Measurements from ENCODE around the gene ALDH5A1.

The ALDH5A1 gene

DNA sequence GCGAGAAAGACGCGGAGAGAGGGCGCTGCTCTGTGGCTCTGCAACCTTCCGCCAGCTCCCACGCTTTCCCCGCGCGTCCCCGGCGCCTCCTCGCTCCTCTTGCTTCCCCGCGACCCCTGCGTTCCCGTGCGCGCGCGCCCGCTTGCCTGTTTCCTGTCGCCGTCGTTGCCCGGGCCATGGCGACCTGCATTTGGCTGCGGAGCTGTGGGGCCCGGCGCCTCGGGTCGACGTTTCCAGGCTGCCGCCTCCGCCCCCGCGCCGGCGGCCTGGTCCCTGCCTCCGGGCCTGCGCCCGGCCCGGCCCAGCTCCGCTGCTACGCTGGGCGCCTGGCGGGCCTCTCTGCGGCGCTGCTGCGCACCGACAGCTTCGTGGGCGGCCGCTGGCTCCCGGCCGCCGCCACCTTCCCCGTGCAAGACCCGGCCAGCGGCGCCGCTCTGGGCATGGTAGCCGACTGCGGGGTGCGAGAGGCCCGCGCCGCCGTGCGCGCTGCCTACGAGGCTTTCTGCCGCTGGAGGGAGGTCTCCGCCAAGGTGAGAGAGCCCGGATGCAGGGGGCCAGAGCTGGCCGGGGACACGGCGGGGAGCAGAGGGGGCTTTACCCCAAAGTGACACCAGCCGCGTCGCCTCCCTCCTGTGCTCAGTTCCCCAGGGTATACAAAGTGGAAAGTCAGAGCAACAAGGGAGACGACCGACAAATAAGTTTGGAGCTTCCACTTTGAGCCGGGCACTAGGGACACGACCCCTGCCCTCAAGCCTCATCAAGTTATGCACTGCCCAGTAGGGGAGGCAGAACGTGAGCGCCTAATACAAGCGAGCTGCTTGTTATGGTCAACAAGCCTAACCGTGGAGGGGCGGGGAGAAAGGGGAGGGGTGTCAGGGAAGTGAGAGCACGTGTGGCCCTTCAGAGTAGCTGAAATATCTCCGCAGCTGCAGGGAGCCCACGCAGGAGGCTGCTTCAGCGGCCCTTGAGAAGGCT lies at the start of gene ALDH5A1:
Gene ALDH5A1, plus strand, starts transcription at position 149 of the 975 bp plus-strand sequence. Its CDS starts 28 bp downstream, at position 177.
- DNase-seq (ENCODE audit: low read depth) = peak; percentile 52

DNA sequence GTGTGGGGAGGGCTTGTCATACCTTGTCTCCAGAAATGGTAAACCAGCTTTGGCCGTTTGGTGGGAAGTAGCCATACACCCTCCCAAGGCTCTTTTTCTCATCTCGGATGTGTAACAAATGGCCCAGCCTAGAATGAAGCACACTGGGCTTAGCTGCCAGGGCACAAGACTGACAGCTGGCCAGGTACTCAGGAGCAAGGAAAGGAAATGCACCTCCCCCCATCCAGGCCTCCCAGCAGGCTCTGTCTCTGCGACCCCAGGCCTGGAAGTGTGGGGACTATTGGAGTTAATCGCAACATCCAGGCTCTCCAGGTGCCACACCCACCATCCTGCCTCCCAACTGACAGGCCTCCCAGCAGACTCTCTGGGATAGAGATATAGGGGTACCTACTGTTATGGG lies 49.1 kb upstream of the ALDH5A1 start:
- no peak for DNase-seq (ENCODE audit: low read depth)

DNA sequence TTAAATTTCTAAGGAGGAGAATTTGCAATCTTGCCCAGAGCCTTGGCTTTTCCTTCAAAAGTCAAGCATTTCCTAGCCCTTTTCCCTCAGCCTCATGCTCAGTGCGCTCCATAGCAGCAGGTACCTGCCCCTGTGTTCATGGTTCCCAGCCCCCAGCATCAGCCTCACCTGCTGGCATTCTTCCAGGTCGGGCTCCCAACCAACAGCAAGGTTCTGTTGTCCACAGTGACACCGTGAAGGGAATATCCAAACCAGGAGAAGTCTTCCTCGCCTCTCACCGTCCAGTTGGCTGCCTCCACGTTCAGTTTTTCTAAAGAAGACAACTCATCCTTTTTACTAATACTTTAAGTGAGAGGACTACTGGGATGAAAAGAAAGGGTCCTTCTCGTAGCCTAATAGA lies 48.1 kb upstream of the ALDH5A1 start:
- no peak for DNase-seq (ENCODE audit: low read depth)

DNA sequence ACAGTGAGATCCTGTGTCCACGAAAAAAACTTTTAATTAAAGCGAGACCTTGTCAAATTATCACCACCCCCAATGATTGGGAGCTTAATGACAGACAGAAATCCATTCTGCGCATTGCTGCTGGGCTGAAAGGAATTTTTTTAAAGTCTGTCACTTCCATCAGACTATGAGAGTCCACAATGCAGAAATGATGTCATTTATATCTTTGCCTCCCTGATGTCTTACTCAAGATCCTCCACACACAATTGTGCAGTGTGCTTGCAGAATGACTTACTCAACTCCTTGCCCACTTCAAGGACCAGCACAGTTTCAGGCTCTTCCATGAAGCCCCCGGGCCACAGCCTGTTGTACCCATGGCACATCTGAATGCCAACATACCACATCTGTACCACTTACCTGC lies 46.4 kb upstream of the ALDH5A1 start:
- no peak for DNase-seq (ENCODE audit: low read depth)

DNA sequence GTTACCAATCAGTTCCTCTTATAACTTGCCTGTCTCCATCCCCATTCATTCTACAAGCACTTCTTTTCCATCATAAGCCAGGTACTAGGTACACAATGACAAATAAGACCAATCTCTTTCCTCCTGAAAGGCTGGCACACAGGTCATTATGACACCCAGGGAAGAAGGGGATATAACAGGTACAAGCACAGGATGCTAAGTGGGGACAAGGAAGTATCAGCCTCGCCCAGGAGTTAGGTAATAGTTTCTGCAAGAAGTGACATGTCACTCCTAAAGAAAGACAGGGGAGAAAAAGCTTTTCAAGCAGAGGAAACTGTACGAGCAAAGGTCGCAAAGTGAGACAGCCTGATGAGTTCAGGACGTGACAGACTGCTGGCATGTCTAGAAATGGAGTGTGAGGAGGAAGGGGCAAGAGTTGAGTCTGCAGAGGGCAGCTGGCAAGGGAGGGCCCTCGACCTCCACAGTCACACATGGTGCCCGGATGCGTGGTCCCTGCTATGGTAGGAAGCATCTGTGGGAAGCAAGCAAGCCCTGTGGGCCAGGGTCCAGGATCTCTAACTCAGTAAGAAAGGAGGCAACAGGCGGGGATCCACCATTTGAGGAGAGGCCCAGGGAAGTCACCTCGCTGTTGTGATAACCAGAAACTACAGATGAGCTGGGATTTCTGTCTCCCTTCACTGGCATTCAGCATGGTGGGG lies 45.8 kb upstream of the ALDH5A1 start:
- DNase-seq (ENCODE audit: low read depth) = no peak

DNA sequence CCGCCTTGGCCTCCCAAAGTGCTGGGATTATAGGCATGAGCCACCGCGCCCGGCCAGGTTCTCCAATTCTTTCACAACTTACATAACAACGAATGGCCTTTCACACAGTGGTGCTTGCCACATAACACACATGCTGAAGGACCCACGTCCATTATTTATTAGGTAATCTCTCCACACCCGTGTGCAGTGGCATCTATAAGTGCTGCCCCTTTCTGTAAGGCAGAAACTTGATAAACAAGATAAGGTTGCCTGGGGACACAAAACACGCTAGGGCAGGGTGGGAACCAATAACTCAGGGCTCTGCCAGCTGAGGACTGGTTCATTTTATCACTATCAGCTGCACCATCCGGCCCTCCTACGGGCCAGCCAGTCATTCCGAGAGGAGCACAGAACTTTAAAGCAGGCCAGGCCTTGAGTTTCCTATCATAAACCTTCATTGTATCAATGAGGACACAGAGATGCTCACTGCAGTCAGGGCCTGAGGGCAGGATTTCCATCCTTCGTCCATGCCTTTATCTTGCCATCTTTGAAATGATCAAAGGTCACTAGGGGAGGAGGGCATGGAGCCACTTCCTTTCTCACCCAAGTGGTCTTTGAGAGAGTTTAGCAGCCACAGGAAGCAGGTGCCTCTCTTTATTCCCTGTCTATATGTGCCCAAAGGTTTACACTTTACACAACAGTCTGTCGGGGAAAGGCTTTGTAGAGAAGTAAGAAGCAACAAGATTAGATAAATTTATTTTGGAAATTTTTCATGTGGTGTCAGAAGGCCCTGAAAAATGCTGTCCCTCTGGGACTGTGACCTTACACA lies 43.0 kb upstream of the ALDH5A1 start:
- DNase-seq (ENCODE audit: low read depth) = no peak

DNA sequence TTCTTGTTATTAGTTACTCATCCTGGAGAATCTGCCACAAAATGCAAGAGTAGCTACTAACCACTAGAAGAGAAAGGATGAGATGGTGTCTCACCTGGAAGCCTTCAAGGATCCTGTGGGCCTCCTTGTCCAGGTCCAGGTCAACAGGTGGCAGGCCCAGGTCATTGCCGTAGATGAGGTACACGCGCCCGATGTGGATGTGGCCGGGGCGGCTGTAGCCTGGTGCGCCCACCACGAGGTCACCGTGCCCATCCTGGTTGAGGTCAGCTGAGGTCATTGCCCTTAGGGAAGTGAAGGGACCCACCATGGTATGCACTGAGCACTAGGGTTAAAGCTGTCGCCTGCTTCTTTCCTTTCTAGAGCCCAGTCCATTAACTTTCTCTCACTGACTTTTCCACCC lies 40.8 kb upstream of the ALDH5A1 start:
- DNase-seq (ENCODE audit: low read depth) = no peak

DNA sequence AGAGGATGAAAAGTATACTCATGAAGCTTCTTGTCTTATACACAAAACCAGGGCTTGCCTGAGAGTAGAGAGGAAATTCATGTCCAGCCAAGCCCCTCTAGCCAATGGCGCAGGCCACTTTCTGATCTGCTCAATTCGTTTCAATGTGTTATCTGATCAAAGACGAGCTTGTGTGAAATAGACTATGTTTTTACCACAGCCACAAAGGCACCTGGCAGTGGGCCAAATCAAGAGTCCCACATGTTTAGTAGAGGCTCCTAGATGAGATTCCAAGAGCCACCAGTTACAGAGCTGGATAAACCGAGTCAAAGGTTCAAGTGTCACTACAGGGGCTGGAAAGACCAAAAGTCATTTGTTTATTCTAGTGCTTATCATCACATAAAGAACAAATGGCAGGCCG lies 40.3 kb upstream of the ALDH5A1 start:
- no peak for DNase-seq (ENCODE audit: low read depth)

DNA sequence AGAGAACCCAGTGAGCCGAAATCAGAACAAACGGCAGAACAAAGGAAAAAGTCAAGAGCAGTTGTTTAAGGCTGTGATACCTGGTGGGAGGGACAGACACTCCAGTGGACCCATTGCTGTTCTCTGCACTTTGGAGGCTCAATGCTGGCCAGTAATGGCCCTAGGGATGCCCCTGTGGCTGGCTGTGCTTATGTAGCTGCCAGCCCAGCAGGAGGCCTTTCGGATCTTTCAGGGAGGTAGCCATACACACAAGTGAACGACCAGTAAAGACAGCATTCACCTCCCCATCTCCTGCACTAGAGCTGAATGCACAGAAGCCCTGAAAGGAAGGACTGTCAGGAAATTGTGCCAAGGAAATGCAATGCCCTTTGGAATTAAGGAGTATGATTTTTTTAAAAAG lies 39.7 kb upstream of the ALDH5A1 start:
- no peak for DNase-seq (ENCODE audit: low read depth)

DNA sequence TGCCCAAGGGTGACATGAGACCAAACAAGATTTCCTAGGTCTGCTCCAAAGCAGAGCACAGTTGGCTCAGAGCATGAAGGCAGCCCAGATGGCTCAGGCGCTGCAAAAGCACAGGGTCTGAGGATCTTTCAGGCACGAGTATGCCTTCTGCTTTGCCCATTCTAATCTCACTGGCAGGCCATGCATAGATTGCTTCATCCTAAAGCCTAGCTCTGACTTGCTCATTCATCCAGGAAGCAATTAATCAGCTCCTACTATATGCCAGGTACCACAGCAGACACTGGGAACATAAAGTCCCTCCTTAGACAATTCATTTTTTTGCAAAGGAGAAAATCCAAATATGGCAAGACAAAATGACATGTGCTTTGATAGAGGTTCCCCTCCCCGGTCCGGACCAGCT lies 36.6 kb upstream of the ALDH5A1 start:
- DNase-seq (ENCODE audit: low read depth) = peak; percentile 6

DNA sequence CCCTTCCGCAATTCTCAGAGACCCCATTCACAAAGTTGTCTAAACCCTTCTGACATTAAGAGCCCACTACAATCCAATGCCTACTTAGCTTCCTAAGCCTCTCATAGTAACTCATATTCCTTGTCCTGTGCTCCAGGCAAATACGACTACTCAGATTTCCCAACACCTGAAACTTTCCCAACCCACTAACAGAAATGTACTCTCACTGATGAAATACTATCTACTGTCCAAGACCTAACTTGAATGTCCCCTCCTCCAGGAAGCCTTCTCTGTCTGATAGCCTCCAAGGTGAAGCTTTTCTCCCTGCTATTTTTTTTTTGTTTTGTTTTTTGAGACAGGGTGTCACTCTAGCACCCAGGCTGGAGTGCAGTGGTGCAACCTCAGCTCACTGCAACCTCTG lies 35.8 kb upstream of the ALDH5A1 start:
- DNase-seq (ENCODE audit: low read depth) = no peak

DNA sequence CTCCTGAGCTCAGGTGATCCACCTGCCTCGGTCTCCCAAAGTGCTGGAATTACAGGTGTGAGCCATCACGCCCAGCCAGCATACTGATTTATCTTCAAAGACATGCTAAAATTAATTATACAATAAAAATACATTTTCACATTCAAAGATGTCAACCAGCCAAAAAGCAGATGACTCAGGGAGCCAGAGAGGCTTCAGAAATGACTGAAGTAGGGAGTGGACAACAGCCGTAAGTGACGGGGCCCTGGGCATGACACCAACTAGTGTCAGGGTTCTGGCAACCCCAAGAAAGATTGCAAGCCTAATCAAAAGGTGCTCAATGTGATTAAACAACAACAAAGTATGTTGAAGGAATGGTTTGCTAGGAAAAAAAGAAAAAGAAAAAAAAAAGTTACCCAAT lies 33.8 kb upstream of the ALDH5A1 start:
- no peak for DNase-seq (ENCODE audit: low read depth)

DNA sequence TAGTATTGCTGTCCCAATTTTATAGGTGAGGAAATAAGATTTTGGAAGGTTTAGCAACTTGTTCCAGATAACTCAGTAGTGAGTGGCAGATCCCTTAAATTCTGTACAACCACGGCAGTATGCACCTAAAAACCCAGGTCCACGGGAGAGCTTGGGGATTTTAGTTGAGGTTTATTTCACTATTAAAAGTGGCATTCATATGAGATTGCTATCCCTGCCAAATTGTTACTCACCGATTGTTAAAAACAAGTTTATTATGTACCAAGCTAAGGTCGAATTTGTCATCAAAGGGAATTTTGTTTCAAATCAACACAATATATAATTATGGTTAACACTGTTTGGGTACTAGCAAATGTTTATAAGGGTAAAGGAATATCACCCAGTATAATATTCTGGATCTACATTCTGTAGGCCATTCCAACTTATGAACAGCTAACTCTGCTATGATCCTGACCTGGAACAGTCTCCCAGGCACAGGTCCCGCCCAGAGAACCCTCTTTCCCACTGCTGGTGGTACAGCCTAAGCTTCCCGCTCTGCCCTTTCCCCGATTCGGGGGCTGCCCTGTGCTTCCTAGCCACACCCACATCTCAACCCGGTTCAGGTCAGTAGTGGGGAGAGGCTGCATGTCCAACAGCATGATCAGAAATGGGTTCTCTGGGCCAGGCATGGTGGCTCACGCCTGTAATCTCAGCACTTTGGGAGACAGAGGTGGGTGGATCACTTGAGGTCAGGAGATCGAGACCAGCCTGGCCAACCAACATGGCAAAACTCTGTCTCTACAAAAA lies 30.3 kb upstream of the ALDH5A1 start:
- no peak for DNase-seq (ENCODE audit: low read depth)

DNA sequence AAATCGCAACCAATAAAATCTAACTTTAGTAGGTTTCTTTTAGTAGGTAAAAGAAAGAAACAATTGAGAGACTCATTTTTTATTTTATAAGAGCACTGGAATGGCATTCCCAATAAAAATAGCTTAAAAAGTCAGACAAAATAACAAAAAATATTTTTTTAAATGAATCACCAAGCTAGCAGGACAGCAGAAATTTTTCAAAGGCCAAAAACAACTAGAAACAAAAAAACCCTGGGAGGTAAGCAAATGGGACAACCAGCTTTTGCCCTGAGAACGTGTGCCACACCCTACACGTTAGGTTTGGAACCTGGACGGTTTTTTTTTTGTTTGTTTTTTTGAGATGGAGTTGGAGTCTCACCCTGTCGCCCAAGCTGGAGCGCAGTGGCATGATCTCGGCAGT lies 25.0 kb upstream of the ALDH5A1 start:
- DNase-seq (ENCODE audit: low read depth) = no peak

DNA sequence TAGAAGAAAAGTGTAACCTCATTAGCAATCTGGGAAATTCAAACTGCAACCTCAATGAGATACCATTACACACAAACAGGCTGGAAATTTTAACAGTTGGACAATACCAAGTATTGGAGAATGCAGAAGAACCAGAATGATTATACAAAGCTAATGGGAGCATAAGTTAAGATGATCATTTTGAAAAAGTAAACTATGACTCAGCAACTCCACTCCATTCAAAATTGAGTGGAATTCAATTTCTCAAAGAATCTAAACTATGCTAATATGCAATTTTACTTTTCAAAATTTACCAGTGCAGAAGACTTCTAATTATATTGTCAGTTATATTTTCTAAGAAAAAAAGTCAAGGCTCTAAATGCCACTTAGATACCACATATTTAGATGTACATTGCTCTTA lies 22.6 kb upstream of the ALDH5A1 start:
- DNase-seq (ENCODE audit: low read depth) = peak; percentile 22

DNA sequence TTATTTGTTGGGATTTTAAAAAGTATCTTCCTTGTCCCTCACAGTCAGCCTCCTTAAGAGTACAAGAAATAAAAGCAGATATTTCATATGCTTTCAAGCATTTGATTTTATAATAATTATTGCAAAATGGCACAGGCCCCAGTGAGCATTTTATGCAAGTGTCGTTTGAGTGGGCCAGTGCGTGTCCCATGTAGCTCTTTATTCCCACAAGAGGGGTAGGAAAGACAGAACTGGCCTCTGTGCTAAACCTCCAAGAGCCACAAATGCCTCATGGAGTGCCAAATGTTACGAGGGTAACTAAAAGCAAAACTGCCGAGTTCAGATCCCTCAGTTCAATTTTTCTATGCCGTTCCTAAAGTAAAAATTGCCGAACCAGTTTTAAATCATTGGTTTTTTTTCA lies 18.1 kb upstream of the ALDH5A1 start:
- no peak for DNase-seq (ENCODE audit: low read depth)

DNA sequence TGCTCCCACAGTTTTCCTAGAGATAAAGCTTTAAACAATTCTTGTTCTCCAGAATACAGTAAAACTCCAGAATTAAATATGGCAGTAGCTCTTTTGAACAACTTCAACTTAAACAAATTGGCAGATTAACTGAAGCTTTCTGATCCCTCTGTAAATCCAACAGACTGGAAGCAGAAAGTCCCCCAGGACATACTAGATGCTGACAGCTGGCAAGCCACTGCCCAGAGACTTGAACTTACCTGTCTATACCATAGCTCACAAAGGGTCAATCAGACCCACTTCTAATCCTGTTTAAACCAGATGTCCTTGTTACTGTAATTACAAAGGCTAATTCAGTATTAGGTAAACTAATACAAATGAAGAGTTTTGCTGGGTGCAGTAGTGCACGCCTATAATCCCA lies 17.7 kb upstream of the ALDH5A1 start:
- DNase-seq (ENCODE audit: low read depth) = no peak

DNA sequence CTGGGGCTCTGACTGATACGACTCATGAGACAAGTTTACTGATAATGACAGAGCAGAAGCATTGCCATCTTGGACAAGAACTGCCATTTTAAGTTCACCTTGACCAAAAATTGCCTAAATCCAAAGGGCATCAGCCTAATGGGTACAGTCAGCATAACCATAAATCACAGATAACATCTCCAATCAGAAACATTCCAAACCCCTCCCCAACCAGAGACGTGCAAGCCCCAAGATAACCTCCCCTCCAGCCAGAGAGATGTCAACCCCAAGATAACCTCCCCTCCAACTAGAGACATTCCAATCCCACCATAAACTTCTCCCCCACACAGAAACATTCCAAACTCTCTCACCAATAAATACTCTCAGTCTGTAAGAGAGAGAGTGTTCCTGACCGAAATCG lies 15.9 kb upstream of the ALDH5A1 start:
- no peak for DNase-seq (ENCODE audit: low read depth)

DNA sequence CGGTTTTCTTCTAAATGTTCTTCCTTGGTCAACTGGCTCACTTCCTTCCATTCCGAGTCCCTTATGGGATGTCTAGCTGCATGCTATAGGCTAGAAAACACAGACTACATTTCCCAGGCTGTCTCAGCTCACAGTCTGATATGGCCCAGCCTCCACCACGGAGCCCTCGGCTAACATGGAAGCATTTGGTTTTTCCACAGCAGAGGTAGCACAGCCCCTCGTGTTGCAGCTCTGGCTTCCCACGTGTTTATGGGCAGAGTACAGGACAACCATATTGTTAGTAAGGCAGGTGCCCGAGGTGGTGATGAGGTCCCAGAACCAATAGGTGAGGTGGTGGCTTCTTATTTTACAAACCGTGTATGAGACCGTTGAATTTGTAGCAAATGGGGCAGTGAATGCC lies 14.1 kb upstream of the ALDH5A1 start:
- no peak for DNase-seq (ENCODE audit: low read depth)

DNA sequence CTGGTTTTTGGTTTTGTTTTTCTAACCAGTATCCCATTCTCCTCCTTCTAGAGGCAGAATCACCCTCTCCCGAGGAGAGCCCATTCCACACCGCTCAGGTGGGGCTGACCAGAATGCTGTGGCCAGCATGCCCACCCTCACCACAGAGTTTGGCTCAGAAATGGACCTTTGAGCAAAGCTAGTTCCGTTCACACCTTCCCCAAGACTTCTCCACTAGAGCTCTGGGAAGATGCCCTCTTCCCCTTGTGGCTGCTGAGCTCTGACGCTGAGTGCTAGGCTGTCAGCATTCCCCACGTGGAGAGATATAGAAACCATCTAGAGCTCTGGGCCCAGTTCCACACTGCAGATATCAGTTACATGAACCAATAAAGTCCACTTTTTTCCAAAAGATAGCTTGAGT lies 13.3 kb upstream of the ALDH5A1 start:
- no peak for DNase-seq (ENCODE audit: low read depth)

DNA sequence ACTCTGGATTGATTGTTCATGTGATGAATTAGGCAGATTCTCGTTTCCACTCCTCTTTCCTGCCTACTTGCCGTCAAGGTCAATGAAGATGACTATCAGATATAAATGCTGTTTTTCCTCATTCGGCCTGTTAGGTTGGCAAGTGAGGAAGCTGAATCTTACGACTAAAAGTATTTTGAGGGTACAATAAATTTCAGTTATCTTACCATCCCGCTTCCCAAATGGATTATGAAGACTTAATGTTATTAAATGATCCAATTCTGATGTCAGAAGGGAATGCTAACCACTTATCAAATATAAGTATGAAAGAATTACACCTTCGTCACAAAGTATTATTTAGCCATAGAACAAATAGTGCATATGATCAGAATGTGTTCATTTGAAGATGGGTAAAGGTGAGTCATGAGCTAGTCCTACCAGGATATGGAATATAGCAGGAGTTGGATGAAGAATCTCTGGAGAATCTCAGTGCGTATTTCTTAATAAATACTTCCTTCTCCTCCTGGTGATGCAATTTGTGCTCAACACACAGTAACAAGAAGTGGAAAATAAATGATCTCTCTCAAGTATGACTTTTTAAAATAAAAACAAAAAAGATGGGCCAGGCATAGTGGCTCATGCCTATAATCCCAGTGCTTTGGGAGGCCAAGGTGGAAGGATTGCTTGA lies 10.0 kb upstream of the ALDH5A1 start:
- peak; percentile 12 for DNase-seq (ENCODE audit: low read depth)

All from iris pigment epithelial cell (primary cell).